Tongue (tissue), 2 donors: ENCODE results near the gene PCDHGB4. TPM values are rescaled to one million over a fixed set of nuclear protein-coding genes. Genes with fewer than 3 reads are reported as not detected.
"Not testable (repeated sequence)": the region's sequence is repeated elsewhere in the genome, so short reads cannot be mapped to it uniquely, and the experiment has no call there.

Experiments
- DNase-seq: peaks from one replicate; pipeline ENCODE4 v3.0.0-alpha.2; 2015
- total RNA-seq: library from RNA; depleted of rRNA; stranded (reverse); fragments of >200 nt; gene quantifications from one replicate; pipeline ENCODE4 v1.2.3, GENCODE V29; 2014

PCDHGB4 gene
- total RNA-seq, 1 donor from 2014 or later: 5.9 TPM

GRCh38 chr5:141366016-141366896, 21.2 kb upstream of the PCDHGB4 start:
- DNase-seq: no peak

DNA sequence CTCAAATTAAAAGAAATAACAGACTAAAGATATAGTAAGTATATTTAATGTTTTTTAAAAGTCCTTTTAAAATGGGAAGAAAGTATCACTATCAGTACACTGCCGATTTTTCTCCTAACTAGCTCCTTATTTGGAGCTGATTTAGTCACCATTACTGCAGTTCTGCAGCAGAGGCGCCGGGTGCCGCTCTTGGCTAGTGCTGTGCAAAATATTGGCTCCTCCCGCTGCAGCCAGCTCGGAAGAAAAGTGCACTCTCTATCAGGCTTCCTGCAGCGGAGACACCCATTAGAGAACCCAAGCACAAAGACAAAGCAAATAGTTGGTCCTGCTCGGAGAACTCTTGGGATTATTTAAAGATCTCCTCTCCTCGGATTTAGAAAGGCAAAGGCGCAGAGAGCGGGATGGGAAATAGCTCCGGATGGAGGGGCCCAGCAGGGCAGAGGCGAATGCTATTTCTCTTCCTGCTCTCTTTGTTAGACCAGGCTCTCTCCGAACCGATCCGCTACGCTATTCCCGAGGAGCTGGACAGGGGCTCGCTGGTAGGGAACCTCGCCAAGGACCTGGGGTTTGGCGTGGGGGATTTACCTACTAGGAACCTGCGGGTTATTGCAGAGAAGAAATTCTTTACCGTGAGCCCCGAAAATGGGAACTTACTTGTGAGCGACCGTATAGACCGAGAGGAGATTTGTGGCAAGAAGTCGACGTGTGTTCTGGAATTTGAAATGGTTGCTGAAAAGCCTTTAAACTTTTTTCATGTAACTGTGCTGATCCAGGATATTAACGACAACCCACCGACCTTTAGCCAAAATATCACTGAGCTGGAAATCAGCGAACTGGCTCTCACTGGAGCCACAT, 17.3 kb upstream of the PCDHGB4 start, which contains the start of gene PCDHGB3:
Gene PCDHGB3, plus strand, starts transcription at position 249 of the 855 bp plus-strand sequence. Its CDS starts 153 bp downstream, at position 402.
- DNase-seq: peak; percentile 2

DNA sequence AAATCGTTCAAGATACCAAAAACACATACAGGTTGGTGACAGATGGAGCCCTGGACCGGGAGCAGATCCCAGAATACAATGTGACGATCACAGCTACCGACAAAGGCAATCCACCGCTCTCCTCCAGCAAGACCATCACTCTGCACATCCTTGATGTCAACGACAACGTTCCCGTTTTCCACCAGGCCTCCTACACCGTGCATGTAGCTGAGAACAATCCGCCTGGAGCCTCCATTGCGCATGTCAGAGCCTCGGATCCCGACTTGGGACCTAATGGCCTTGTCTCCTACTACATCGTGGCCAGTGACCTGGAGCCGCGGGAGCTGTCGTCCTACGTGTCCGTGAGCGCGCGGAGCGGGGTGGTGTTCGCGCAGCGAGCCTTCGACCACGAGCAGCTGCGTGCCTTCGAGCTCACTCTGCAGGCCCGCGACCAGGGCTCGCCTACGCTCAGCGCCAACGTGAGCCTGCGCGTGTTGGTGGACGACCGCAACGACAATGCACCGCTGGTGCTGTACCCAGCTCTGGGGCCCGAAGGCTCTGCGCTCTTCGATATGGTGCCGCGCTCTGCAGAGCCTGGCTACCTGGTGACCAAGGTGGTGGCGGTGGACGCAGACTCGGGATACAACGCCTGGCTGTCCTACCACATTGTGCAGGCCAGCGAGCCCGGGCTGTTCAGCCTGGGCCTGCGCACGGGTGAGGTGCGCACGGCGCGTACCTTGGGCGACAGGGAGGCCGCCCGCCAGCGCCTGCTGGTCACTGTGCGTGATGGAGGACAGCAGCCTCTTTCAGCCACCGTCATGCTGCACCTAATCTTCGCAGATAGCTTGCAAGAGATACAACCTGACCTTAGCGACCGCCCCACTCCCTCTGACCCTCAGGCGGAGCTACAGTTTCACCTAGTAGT, 15.7 kb upstream of the PCDHGB4 start:
- DNase-seq: no peak

GRCh38 chr5:141373673-141374317, 13.7 kb upstream of the PCDHGB4 start, which contains the start of gene PCDHGA6:
Gene PCDHGA6 (plus strand): TSS chr5:141373891. CDS start chr5:141374084, 193 bp downstream.
- DNase-seq: peak; percentile 6

DNA sequence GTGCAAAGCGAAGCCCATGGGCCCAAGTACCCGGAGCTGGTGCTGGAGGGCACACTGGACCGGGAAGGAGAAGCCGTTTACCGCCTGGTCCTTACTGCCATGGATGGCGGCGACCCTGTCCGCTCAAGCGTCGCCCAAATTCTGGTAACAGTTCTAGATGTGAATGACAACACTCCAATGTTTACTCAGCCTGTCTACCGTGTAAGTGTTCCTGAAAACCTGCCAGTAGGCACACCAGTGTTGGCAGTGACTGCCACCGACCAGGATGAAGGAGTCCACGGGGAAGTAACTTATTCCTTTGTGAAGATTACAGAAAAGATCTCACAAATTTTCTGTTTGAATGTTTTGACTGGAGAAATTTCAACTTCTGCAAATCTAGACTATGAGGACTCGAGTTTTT, 12.9 kb upstream of the PCDHGB4 start:
- no peak for DNase-seq

DNA sequence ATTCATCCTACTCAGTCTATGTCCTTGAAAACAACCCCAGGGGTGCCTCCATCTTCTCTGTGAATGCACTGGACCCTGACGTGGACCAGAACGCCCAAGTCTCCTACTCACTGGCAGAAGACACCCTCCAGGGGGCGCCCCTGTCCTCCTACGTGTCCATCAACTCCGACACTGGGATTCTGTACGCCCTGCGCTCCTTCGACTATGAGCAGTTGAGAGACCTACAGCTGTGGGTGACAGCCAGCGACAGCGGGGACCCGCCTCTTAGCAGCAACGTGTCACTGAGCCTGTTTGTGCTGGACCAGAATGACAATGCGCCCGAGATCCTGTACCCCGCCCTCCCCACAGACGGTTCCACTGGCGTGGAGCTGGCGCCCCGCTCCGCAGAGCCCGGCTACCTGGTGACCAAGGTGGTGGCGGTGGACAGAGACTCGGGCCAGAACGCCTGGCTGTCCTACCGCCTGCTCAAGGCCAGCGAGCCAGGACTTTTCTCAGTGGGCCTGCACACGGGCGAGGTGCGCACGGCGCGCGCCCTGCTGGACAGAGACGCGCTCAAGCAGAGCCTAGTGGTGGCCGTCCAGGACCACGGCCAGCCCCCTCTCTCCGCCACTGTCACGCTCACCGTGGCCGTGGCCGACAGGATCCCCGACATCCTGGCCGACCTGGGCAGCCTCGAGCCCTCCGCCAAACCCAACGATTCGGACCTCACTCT, 11.9 kb upstream of the PCDHGB4 start:
- DNase-seq: not testable (repeated sequence)

DNA sequence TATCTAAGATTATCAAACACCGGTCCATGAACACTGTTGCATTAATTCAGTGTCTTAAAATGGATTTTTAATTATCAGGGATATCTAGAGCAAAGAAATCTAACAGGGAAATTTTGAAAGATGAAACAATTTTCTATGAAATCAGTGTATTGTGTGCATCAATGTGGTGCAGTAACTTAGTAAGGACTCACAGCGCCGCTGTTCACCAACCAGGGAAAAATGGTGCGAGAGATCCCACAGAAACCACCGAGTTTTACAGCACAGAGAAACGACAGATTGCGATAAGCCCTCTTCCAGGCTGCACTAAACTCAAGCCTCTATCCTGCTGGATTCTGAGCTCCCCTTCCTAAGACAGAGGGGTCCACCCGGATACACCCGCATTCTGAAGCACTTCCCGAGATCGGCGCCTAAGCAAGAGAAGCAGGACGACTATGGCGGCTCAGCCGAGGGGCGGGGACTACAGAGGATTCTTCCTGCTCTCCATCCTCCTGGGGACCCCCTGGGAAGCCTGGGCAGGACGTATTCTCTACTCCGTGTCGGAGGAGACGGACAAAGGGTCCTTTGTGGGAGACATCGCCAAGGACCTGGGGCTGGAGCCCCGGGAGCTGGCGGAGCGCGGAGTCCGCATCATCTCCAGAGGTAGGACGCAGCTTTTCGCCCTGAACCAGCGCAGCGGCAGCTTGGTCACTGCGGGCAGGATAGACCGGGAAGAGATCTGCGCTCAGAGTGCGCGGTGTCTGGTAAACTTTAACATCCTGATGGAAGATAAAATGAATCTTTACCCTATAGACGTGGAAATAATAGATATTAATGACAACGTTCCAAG, 4.8 kb upstream of the PCDHGB4 start, which contains the start of gene PCDHGA7:
Gene PCDHGA7, plus strand, starts transcription at position 274 of the 826 bp plus-strand sequence. Its CDS starts 158 bp downstream, at position 432.
- peak; percentile 2 for DNase-seq

GRCh38 chr5:141383345-141383744, 4.2 kb upstream of the PCDHGB4 start:
- no peak for DNase-seq

DNA sequence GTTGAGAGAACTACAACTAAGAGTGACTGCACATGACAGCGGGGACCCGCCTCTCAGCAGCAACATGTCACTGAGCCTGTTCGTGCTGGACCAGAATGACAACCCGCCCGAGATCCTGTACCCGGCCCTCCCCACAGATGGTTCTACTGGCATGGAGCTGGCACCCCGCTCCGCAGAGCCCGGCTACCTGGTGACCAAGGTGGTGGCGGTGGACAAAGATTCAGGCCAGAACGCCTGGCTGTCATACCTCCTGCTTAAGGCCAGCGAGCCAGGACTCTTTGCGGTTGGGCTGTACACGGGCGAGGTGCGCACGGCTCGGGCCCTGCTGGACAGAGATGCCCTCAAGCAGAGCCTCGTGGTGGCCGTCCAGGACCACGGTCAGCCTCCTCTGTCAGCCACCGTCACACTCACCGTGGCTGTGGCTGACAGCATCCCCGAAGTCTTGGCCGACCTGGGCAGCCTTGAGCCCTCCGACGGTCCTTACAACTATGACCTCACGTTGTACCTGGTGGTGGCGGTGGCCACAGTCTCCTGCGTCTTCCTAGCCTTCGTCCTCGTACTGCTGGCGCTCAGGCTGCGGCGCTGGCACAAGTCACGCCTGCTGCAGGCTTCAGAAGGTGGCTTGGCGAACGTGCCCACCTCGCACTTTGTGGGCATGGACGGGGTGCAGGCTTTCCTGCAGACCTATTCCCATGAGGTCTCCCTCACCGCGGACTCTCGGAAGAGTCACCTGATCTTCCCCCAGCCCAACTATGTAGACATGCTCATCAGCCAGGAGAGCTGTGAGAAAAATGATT, 2.8 kb upstream of the PCDHGB4 start:
- no peak for DNase-seq

DNA sequence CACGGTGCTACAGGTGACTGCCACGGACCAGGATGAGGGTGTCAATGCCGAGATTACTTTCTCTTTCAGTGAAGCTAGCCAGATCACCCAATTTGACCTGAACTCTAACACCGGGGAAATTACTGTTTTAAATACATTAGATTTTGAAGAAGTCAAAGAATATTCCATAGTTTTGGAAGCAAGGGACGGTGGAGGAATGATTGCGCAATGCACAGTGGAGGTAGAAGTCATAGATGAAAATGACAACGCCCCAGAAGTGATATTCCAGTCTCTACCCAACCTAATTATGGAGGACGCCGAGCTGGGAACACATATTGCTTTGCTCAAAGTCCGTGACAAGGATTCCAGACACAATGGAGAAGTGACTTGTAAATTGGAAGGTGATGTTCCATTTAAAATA, 1.2 kb downstream of the PCDHGB4 start:
- no peak for DNase-seq

- no peak for DNase-seq
Measured at GRCh38 chr5:141389153-141390042, 1.9 kb downstream of the PCDHGB4 start.

DNA sequence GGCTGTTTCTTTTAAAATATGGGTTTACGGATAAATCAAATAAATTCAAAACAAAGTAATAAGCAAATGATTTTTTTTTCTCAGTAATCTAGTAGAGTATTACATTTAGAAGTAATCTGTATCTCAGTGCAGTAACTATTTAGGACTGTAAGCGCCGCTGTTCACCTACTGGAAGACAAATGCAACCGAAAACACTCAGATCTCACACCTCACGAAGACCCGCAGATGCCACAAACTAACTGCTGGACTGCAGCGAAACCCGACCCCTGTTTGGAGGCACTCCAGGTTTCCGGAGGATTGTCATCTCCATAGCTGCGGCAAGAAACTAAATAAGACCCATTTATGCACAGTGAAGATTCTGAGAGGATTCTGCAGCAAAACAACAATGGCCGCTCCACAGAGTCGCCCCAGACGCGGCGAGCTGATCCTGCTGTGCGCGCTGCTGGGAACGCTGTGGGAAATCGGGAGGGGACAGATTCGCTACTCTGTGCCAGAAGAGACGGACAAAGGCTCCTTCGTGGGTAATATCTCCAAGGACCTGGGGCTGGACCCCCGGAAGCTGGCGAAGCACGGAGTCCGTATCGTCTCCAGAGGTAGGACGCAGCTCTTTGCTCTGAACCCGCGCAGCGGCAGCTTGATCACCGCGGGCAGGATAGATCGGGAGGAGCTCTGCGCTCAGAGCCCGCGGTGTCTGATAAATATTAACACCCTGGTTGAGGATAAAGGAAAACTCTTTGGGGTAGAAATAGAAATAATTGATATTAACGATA, 5.1 kb downstream of the PCDHGB4 start, which contains the start of gene PCDHGA8:
Gene PCDHGA8, plus strand, starts transcription at position 205 of the 770 bp plus-strand sequence. Its CDS starts 181 bp downstream, at position 386.
- DNase-seq: no peak

- no peak for DNase-seq
Measured at GRCh38 chr5:141393267-141393666, 5.8 kb downstream of the PCDHGB4 start.

DNA sequence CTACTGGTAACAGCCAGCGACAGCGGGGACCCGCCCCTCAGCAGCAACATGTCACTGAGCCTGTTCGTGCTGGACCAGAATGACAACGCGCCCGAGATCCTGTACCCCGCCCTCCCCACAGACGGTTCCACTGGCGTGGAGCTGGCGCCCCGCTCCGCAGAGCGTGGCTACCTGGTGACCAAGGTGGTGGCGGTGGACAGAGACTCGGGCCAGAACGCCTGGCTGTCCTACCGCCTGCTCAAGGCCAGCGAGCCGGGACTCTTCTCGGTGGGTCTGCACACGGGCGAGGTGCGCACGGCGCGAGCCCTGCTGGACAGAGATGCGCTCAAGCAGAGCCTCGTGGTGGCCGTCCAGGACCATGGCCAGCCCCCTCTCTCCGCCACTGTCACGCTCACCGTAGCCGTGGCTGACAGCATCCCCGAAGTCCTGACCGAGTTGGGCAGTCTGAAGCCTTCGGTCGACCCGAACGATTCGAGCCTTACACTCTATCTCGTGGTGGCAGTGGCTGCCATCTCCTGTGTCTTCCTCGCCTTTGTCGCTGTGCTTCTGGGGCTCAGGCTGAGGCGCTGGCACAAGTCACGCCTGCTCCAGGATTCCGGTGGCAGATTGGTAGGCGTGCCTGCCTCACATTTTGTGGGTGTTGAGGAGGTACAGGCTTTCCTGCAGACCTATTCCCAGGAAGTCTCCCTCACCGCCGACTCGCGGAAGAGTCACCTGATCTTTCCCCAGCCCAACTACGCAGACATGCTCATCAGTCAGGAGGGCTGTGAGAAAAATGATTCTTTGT, 7.1 kb downstream of the PCDHGB4 start:
- DNase-seq: not testable (repeated sequence)

DNA sequence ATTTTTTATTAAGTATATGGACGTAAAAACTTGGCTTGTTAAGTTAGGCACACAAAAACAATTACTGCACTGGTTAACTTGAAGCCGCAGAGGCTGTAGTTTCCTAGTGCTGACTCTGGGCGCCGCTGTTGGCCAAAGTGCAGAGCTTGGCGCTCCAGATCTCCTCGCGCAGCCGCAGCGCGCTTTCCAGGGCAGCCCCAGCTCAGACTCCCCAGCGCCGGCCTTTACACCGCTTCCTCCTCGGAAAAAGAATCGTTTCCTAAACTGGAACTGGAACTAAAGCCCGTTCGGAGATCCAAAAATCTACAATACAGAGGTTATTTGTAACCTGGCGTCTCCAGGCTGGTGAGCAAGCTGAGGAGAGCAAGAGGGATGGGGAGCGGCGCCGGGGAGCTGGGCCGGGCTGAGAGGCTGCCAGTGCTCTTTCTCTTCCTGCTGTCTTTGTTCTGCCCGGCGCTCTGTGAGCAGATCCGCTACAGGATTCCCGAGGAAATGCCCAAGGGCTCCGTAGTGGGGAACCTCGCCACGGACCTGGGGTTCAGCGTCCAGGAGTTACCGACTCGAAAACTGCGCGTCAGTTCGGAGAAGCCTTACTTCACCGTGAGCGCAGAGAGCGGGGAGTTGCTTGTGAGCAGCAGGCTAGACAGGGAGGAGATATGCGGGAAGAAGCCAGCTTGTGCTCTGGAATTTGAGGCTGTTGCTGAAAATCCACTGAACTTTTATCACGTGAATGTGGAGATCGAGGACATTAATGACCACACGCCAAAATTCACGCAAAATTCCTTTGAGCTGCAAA, 10.5 kb downstream of the PCDHGB4 start, which contains the start of gene PCDHGB5:
Gene PCDHGB5, plus strand, starts transcription at position 192 of the 796 bp plus-strand sequence. Its CDS starts 181 bp downstream, at position 373.
- DNase-seq: peak; percentile 16
